Prostate gland (tissue), 2 donors: ENCODE results near the gene NBAS. TPM values are rescaled to one million over a fixed set of nuclear protein-coding genes. Genes with fewer than 3 reads are reported as not detected.

ENCODE experiments used
- DNase-seq: peaks from one replicate; pipeline ENCODE4 v3.0.0-alpha.2; 2019; ENCODE audit warnings: low spot score
- H3K27ac ChIP-seq, 2 donors: fragments of 200-600 bp; sonication (generic); 2 replicates each; pipeline ENCODE4 v1.5.1; 2017 to 2019
- H3K27me3 ChIP-seq: fragments of 200-600 bp; sonication (generic); replicated peaks from 2 replicates; pipeline ENCODE4 v1.5.1; 2019; ENCODE audit not compliant: insufficient read depth
- H3K36me3 ChIP-seq, 2 donors: fragments of 200-600 bp; sonication (generic); 1 replicate in 1 of 2; 2 replicates in 1 of 2; pipeline versions ENCODE4 v1.5.1 to v1.8.1; 2017 to 2019
- H3K4me1 ChIP-seq: fragments of 200-600 bp; sonication (generic); replicated peaks from 2 replicates; pipeline ENCODE4 v1.5.1; 2019
- H3K4me3 ChIP-seq, 2 donors: fragments of 200-600 bp; sonication (generic); 2 replicates each; pipeline ENCODE4 v1.5.1; 2017 to 2019
- H3K9me3 ChIP-seq: fragments of 200-600 bp; sonication (generic); 2 replicates; pipeline ENCODE4 v1.5.1; 2017
- POLR2A ChIP-seq: fragments of 450-650 bp; IDR thresholded peaks from one replicate; pipeline ENCODE4 v1.6.1; 2016; ENCODE audit warnings: antibody characterized with exemption, mild to moderate bottlenecking
- POLR2AphosphoS5 ChIP-seq: sonication (generic); formaldehyde crosslinking; IDR thresholded peaks from one replicate; pipeline ENCODE4 v1.6.1; 2017; ENCODE audit warnings: antibody characterized with exemption
- WGBS: methylation state at CpG from one replicate; pipeline ENCODE4 v1.1.5; 2018; 5-methylcytosine and 5-hydroxymethylcytosine counted together
- intact Hi-C: fragments of 100-400 bp; cut with DNase I; formaldehyde crosslinking; loops from one replicate; pipeline ENCODE4 v1.14.2; 2022
- total RNA-seq, 2 donors: library from RNA; depleted of rRNA; stranded (reverse); fragments of >200 nt; gene quantifications; one replicate each; pipeline ENCODE4 v1.1.0, GENCODE V29; 2016
- TF ChIP-seq, protein P1 (sequence below), 4 experiments: fragments of 200-600 bp in 2 of 4; fragments of 450-650 bp in 2 of 4; sonication (generic) in 2 of 4; IDR thresholded peaks; 1 replicate in 3 of 4; 2 replicates in 1 of 4; pipeline ENCODE4 v1.5.1; 2016 to 2019; ENCODE audit warnings: antibody characterized with exemption in 4 of 4, mild to moderate bottlenecking in 2 of 4, moderate library complexity in 2 of 4

Gene NBAS
- total RNA-seq, 2 donors from 2014 or later = 34.8 to 55.0 TPM

DNA sequence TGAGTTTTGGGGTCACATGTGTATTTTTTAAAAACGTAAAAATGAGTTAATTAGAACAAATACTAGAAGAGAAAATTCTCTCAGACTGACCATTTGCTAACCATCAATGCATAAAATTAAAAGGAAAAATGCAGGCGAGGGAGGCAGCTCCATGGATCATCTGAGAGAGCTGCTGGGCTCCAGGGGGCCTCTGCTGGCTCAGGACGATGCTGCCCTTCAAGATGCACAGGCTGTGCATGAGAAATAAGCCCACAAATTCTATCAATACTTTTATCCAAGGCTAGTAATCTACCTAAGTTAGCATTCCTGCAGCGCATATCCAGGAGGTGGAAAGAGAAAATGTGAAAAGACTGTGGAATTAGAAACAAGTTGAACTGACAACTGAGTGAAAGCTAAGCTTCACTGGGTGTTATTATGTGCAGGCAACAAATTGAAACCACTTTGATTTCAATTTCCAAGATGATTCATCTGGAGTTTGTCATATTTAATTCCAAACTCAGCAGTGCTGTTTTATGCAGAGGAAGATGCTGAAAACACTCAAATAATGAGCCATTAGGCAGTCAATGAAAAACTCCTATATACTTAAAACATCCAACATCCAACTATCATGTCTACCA lies 261.1 kb downstream of the NBAS start:
- TF ChIP-seq POLR2AphosphoS5 = no peak
- no peak for TF ChIP-seq POLR2A
- TF ChIP-seq, protein P1, sequence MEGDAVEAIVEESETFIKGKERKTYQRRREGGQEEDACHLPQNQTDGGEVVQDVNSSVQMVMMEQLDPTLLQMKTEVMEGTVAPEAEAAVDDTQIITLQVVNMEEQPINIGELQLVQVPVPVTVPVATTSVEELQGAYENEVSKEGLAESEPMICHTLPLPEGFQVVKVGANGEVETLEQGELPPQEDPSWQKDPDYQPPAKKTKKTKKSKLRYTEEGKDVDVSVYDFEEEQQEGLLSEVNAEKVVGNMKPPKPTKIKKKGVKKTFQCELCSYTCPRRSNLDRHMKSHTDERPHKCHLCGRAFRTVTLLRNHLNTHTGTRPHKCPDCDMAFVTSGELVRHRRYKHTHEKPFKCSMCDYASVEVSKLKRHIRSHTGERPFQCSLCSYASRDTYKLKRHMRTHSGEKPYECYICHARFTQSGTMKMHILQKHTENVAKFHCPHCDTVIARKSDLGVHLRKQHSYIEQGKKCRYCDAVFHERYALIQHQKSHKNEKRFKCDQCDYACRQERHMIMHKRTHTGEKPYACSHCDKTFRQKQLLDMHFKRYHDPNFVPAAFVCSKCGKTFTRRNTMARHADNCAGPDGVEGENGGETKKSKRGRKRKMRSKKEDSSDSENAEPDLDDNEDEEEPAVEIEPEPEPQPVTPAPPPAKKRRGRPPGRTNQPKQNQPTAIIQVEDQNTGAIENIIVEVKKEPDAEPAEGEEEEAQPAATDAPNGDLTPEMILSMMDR (IDR thresholded peaks at IDR 0.05) = no peak
- H3K9me3 ChIP-seq = no peaks in the 10 kb centered on the region

DNA sequence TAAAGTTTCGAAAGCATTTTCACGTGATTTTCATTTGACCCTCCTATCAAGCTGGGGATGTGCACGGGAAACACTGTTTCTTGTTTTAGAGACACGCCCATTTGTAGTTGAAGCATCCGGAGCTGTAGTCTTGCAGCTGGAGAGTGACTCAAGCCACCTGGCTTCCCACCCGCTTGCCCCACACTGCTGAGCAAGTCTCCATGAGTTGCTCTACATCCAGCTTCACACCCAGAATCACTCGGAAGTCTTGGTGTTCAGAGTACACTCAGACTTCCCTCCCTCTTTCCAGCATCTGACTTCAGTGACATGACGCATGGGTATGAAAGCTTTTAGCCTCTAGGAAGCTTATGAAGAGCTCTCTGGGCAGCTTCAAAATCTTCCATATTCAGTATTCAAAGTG lies 262.4 kb downstream of the NBAS start:
- DNase-seq = no peak
- TF ChIP-seq POLR2AphosphoS5 (no peak), POLR2A (no peak)
- TF ChIP-seq, protein P1 (IDR thresholded peaks at IDR 0.05) = no peak
- Histone ChIP-seq H3K36me3 (no peaks in the 10 kb centered on the region), H3K4me3 (no peak overlapping the region), H3K27ac (no peak overlapping the region), H3K27me3 (no peaks in the 10 kb centered on the region), H3K4me1 (no peaks in the 10 kb centered on the region), H3K9me3 (no peaks in the 10 kb centered on the region)
- WGBS = 75% methylated on average over 8 of the region's 8 CpGs
- intact Hi-C loops = no loop called here

More for the DNA sequence above, 261.1 kb downstream of the NBAS start:
- Histone ChIP-seq H3K27me3 (no peaks in the 10 kb centered on the region), H3K27ac (no peak overlapping the region), H3K4me3 (no peak overlapping the region), H3K36me3 (no peaks in the 10 kb centered on the region), H3K4me1 (no peaks in the 10 kb centered on the region)
- intact Hi-C loops = no loop called here
- WGBS = 91% methylated on average over 4 of the region's 4 CpGs
- DNase-seq = no peak

- intact Hi-C loops = no loop called here
- WGBS = 92% methylated on average over 3 of the region's 3 CpGs
- no peak overlapping the region for H3K4me3 ChIP-seq
- no peaks in the 10 kb centered on the region for H3K27me3 ChIP-seq
- no peaks in the 10 kb centered on the region for H3K9me3 ChIP-seq
- H3K4me1 ChIP-seq = no peaks in the 10 kb centered on the region
- H3K36me3 ChIP-seq = no peaks in the 10 kb centered on the region
- TF ChIP-seq POLR2AphosphoS5 (no peak), POLR2A (no peak)
- TF ChIP-seq, protein P1 (IDR thresholded peaks at IDR 0.05) = no peak
- no peak for DNase-seq
- no peak overlapping the region for H3K27ac ChIP-seq
These were observed 267.7 kb downstream of the NBAS start for GRCh38 chr2:15293262-15293937.

DNA sequence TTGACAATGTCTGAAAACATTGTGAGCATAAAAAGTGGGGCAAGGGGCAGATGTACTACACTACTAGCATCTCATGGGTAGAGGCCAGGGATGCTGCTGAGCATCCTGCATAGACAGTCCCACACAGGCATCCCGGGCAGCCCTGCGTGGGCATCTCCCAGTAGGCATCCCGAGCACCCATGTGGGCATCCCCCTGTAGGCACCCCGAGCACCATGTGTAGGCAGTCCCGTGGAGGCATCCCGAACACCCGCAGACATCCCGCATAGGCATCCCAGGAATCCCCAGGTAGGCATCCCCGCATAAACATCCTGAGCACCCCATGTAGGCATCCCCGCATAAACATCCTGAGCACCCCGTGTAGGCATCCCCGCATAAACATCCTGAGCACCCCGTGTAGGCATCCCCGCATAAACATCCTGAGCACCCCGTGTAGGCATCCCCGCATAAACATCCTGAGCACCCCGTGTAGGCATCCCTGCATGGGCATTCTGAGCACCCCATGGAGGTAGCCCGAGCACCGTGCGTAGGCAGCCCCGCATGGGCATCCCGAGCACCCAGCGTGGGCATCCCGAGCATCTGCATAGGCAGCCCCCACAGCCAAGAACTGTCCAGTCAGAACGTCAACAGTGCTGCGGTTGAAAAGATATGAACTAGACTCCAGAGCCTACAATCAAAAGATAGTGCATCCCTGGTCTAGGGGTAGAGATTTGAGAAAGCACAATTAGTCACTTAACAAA lies 273.5 kb downstream of the NBAS start:
- Histone ChIP-seq H3K27ac (no peak overlapping the region), H3K4me1 (no peaks in the 10 kb centered on the region), H3K27me3 (no peaks in the 10 kb centered on the region), H3K9me3 (no peaks in the 10 kb centered on the region), H3K4me3 (no peak overlapping the region), H3K36me3 (no peaks in the 10 kb centered on the region)
- DNase-seq = no peak
- intact Hi-C loops = no loop called here
- no peak for TF ChIP-seq POLR2A
- no peak for TF ChIP-seq POLR2AphosphoS5
- TF ChIP-seq, protein P1 (IDR thresholded peaks at IDR 0.05) = no peak
- 97% methylated on average over 25 of the region's 26 CpGs for WGBS
